Activated CD8-positive, alpha-beta memory T cell treated with anti-CD3 and anti-CD28 coated beads for 4 hours (primary cell): ENCODE data around the gene CARMIL1.
"Not testable (repeated sequence)": the region's sequence is repeated elsewhere in the genome, so short reads cannot be mapped to it uniquely, and the experiment has no call there.

Experiments used
- DNase-seq, 2 donors: peaks; one replicate each; pipeline ENCODE4 v3.0.0-alpha.2; 2020; ENCODE audit warnings: low read depth in 2 of 2

The CARMIL1 gene

DNA sequence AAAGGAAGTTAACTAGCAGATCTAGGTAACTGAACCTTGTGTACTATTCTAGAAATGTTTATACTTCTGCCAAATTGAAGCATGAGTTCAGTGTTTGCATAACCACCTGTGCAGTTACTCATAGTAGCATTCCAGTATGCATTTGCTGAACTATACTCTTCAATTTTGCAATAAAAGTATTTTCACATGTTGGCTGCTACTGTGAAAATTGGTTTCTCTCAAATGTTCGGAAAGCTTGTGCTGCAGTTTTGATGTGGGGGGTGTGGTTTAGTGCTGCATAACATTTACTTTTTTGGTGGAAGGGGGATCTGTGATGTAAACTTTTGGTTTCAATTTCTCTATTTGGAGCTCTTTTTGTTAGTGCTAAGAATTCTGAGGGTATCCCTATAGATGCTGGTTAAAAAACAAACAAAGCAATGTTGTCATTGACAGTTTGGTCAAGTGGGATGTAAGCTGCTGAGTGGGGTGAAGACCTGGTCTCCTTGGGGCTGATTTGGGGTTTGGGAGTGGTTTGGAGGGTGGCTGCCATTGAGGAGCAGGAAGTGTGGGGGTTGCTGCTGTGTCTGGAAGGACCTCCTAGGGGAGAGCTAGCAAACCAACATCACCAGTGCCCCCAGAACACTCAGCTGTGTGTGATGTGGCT lies 87.8 kb downstream of the CARMIL1 start:
- DNase-seq, result no peak

GRCh38 chr6:25369036-25369432 lies 89.9 kb downstream of the CARMIL1 start:
- DNase-seq, result no peak

GRCh38 chr6:25369433-25370177 lies 90.4 kb downstream of the CARMIL1 start:
- DNase-seq, result no peak

GRCh38 chr6:25370178-25371036 lies 91.2 kb downstream of the CARMIL1 start:
- DNase-seq, result no peak

DNA sequence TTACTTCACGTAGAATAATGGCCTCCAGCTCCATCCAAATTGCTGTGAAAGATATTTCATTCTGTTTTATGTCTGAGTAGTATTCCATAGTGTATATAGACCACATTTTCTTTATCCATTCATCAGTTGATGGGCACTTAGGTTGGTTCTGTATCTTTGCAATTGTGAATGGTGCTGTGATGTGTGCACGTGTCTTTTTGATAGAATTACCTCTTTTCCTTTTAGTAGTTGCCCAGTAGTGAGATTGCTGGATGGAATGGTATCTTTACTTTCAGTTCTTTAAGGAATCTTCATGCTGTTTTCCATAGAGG lies 91.8 kb downstream of the CARMIL1 start:
- DNase-seq, result no peak

GRCh38 chr6:25375125-25375524 lies 96.0 kb downstream of the CARMIL1 start:
- no peak for DNase-seq

DNA sequence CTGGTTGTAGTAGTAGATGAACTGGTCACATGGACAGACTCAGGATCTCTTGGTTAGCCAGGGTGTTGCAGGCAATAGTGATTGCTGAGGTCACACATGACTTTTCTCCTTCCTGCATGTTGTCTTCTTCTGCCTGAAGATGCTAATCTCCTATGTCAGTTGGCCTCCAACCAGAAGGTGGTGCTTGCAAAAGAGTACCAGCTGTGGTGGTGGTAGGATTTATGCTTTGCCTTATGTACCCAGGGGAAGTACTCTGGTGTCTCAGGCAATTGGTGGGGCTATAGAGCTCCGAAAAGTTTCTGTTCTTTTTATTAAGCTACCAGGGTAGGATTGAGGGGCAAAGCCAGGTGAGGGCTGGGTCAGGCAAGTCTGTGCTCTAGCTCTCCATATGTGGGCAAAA lies 98.5 kb downstream of the CARMIL1 start:
- DNase-seq, result no peak

DNA sequence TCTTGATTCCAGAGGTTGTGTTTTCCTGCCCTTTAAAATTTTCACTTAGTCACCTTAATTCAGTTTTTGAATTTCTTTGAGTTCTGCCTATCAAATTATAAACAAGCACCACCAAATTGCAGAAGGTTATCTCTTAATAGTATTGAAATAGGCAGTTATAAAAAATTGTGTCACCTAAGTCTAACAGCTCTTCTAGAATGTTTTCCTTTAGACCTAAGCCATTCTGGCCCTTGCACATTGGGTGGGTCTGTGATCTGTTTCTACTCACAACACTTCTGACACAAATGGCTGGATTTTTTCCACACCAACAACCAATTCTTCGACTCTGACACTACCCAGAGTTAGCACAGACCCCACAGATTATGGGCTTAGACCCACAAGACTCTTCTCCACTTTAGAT lies 101.9 kb downstream of the CARMIL1 start:
- no peak for DNase-seq

GRCh38 chr6:25382476-25382875 lies 103.3 kb downstream of the CARMIL1 start:
- DNase-seq, result not testable (repeated sequence)

DNA sequence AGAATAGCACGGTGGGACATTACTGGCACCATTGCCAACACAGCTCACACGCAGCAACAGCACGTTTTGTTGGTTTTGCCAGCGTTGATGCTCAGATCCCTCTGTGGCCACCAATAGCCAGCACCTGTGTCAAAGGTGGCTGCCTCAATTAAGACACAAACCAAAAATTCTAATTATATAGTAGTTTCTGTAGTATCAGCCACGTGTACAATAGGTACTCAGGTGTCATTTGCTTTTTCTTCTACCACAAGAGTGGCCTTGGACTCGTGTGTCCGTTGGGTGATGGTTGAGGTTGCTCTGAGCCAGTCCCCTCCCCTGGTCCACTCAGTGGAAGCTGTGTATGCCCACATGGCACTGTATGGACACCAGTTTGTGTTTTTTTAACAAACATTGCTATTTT lies 105.1 kb downstream of the CARMIL1 start:
- DNase-seq, result no peak

GRCh38 chr6:25384967-25385366 lies 105.8 kb downstream of the CARMIL1 start:
- DNase-seq, result no peak

- DNase-seq, result no peak
Observed at GRCh38 chr6:25387483-25387882, 108.3 kb downstream of the CARMIL1 start.

DNA sequence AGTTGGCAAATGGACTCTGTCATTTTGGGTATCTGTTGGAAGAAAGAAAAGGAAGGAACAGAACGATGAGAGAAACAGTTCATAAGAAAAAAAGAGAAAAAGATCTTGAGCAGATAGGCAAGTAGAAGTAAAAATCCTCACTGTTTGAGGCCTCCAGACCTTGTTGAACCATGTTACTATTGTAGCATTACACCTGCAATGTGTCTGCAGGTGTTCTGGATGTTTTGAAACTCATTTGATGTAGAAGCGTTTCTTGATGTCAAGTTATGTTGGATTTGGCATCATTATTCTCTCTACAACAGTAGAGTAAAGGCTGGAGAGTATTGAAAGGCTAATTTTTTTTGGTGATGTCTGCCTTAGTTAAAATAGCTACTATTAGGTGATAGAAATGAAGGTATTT lies 108.7 kb downstream of the CARMIL1 start:
- DNase-seq, result no peak

DNA sequence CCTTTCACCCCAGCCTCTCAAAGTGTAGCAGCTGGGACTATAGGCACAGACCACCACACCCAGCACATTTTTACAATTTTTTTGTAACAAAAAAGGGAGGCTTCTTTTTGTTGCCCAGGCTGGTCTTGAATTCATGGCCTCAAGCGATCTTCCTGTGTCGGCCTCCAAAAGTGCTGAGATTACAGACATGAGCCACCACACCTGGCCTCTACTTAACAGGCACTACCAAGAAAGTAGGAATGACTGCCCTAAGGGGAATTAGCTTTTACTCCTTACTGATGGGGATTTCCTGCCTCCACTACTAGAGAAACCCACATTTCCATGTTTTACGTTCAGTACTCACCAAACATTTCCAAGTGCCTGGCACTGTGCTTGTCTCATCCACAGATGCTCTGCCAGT lies 109.6 kb downstream of the CARMIL1 start:
- no peak for DNase-seq

- no peak for DNase-seq
Observed at GRCh38 chr6:25389471-25389870, 110.3 kb downstream of the CARMIL1 start.

DNA sequence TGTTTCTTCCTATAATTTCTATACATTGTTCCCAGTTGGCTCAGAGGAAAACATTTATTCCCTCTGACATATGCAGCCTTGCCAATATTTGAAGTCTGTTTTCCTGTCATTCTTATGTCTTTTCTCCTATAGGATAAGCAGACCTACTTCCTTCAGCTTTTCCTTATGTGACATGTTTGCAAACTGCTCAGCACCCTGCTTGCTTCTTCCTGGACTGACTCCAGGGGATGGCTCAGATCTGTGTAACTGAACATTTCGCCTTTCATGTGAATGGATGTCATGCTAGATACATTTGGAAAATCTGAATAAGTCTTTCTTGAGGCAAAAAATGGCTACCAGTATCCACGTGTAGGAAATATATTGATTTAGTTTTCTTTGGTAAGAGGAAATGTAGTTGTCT lies 113.2 kb downstream of the CARMIL1 start:
- DNase-seq, result no peak

DNA sequence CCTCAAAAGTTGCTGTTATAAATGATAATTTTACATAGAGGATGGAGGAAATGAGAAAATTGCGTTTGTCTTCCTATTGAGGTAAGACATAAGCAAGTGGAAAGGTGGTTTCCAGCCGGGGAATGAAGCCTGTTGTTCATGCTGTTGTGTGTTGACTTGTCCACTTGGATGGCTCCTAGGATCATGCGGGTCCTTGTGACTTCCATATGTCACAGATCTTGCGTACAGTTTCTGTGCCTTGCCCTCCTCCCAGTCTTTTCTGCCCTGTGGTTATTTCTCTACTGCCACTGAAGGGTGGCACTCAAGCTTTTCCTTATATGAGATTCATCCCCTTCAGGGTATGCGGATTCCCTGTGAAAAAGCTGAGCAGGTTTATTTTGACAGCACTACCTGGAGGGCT lies 116.6 kb downstream of the CARMIL1 start:
- DNase-seq, result no peak

DNA sequence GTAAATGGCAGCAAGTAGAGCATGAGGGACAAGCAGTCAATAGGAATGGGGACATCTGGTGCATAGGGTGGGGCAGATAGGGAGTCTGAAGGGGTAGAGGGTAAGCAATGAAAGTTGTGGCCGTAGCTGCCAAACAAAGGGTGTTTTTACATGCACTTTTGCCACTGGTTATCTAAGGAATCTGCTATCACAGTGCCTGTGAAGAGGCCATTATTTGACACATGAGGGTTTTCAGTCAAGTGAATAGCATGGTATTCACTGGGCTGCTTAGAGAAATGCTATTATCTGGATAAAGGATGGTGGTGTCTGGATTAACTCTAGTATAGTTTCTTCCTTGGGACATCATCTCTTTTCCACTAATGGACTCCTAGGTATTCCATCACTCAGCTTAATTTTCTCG lies 118.2 kb downstream of the CARMIL1 start:
- no peak for DNase-seq

- no peak for DNase-seq
Observed at GRCh38 chr6:25399885-25400284, 120.7 kb downstream of the CARMIL1 start.

- DNase-seq, result no peak
Observed at GRCh38 chr6:25401711-25402110, 122.5 kb downstream of the CARMIL1 start.

DNA sequence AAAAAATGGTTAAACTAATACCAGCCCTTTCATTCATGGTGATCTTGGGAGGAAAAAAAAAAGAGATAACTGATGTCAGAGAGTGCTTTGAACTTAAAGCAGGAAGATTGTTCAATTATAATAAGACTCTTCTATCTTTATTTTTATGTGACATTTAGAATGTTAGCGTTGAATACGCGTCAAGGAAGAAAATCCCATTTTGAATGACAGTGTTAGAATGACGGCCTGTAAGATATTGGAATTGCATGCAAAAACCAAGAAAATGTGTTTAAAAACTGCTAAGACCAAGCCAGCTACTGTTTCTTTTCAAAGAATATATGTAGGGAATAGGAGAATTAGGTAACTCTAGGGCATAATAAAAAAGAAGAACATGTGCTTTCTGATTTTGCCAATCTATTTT lies 123.0 kb downstream of the CARMIL1 start:
- DNase-seq, result no peak

DNA sequence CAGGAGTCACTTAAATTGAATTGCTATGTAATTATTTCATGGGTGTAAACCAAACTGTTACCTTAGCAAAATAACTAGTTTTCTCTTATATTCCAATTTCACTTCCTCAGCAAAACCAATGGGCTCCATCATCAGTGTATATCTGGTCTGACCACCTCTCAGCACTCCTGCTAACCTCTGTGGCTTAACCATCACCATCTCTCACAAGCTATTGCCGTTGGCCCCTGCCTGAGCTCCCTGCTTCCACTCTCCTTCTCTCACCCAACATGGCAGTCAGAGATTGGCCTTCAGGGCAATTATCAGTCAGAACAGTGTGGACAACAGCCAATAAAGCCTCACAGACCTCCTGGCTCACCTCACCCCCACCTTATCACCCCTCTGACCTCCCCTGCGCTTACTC lies 124.0 kb downstream of the CARMIL1 start:
- no peak for DNase-seq

GRCh38 chr6:25404091-25404490 lies 124.9 kb downstream of the CARMIL1 start:
- no peak for DNase-seq
